Heart right ventricle (tissue), 16 donors: ENCODE measurements around the gene CABLES2. TPM values are rescaled to one million over a fixed set of nuclear protein-coding genes. Genes with fewer than 3 reads are reported as not detected.
"Not testable (repeated sequence)": the region's sequence is repeated elsewhere in the genome, so short reads cannot be mapped to it uniquely, and the experiment has no call there.

Experiments
- ATAC-seq, 8 donors: fragments of 200-7000 bp; cut with Tn5 transposase; one replicate each; pipeline ENCODE4 v1.9.1; 2020; ENCODE audit warnings: mild to moderate bottlenecking in 8 of 8, moderate library complexity in 8 of 8, moderate number of reproducible peaks in 1 of 8
- DNase-seq, 2 donors: peaks; one replicate each; pipeline ENCODE4 v3.0.0-alpha.2; 2020
- H3K27ac ChIP-seq, 10 donors: fragments of 200-600 bp; sonication (generic) in 2 of 10; one replicate each; pipeline versions ENCODE4 v1.5.0 to v1.8.0; 2020 to 2022; ENCODE audit warnings: mild to moderate bottlenecking in 3 of 10
- H3K27me3 ChIP-seq, 7 donors: fragments of 200-600 bp; one replicate each; pipeline ENCODE4 v1.8.0; 2021 to 2022; ENCODE audit warnings: mild to moderate bottlenecking in 2 of 7
- H3K36me3 ChIP-seq, 9 donors: fragments of 200-600 bp; sonication (generic) in 1 of 9; one replicate each; pipeline versions ENCODE4 v1.5.0 to v1.8.0; 2020 to 2022; ENCODE audit warnings: mild to moderate bottlenecking in 2 of 9
- H3K4me1 ChIP-seq, 9 donors: fragments of 200-600 bp; sonication (generic) in 1 of 9; one replicate each; pipeline versions ENCODE4 v1.5.0 to v1.8.0; 2020 to 2022; ENCODE audit warnings: mild to moderate bottlenecking in 4 of 9
- H3K4me3 ChIP-seq, 10 donors: fragments of 200-600 bp; sonication (generic) in 2 of 10; one replicate each; pipeline versions ENCODE4 v1.5.0 to v1.8.0; 2020 to 2022; ENCODE audit warnings: mild to moderate bottlenecking in 7 of 10, moderate library complexity in 2 of 10
- H3K9me3 ChIP-seq, 11 donors: fragments of 200-600 bp in 10 of 11; sonication (generic) in 2 of 11; one replicate each; pipeline versions ENCODE4 v1.5.0 to v1.8.0; 2013 to 2022; ENCODE audit warnings: mild to moderate bottlenecking in 2 of 11, control low read depth in 1 of 11, moderate library complexity in 1 of 11
- CTCF ChIP-seq, 9 donors: fragments of 200-600 bp; sonication (generic) in 2 of 9; IDR thresholded peaks; one replicate each; pipeline versions ENCODE4 v1.5.0 to v1.8.0; 2021 to 2022; ENCODE audit warnings: antibody characterized with exemption in 9 of 9, mild to moderate bottlenecking in 5 of 9, moderate library complexity in 1 of 9
- WGBS, 2 donors: extraction: QIAGEN DNeasy Blood & Tissue Kit; methylation state at CpG; one replicate each; pipeline ENCODE4 v1.1.7; 2013; ENCODE audit warnings: inconsistent platforms in 1 of 2; 5-methylcytosine and 5-hydroxymethylcytosine counted together
- intact Hi-C, 10 donors: fragments of 100-400 bp; cut with DNase I; formaldehyde crosslinking; loops; one replicate each; pipeline versions ENCODE4 v1.11.1 to v1.14.2; 2022
- polyA plus RNA-seq, 2 donors: library from polyadenylated mRNA; stranded (reverse); fragments of 200-250 nt; gene quantifications; one replicate each; pipeline ENCODE4 v1.2.3, GENCODE V29; 2013
- total RNA-seq, 10 donors: library from RNA; stranded (reverse); fragmentation: NEBNext Ultra II Directional in 3 of 10; extraction: Animal tissue kit (Norgen Biotek cat#: 25700) in 3 of 10; gene quantifications; one replicate each; pipeline versions ENCODE4 v1.2.1 to v1.2.4, GENCODE V29; 2021 to 2023
- donor health status: Arrhythmogenic right ventricular cardiomyopathy.
- donor health status: ischemic (EF 13 %, LVEDD 7.1; RV severe dilation, severe dysfunction).
- donor health status: healthy with polysubstance abuse.
- donor health status: DM: no; HTN: yes; CAD: no.
- donor health status: DM: no; HTN: no; CAD: no.
- donor health status: ischemic (EF 25% LVEDD 6.9; RV normal size, moderate dysfunction).
- donor health status: ischemic (EF 25% LVEDD 5.7; RV mildly dilated, moderate dysfunction).
- donor health status: healthy.
- donor health status: DM: yes; HTN: yes; CAD: no.
- donor health status: Ischemic cardiomyopathy.
- donor health status: ischemic (EF 35%, LVEDD 5.7; RV mildly dilated, moderate dysfunction).
- donor health status: nonischemic (EF 11% LVEDD 7.7; RV severe dilation, severe dysfunction).
- donor health status: DM: yes; HTN: yes; CAD: no.
- donor health status: PGD.
- donor health status: ischemic (EF 29% LVEDD 5.4; RV normal size, mild dysfunction).
- donor health status: nonischemic (EF 23%, LVEDD 6.1; RV moderate dilation, normal function).

Gene CABLES2
- total and polyA plus RNA-seq, 12 donors, result 2.9 to 11.9 (median 7.8) TPM

GRCh38 chr20:62427172-62428001, 20.3 kb upstream of the CABLES2 start, which contains the start of gene RBBP8NL:
Gene RBBP8NL (minus strand): TSS chr20:62427539. CDS start chr20:62419647, 7,892 bp downstream.
- H3K4me1 ChIP-seq, result no peaks in the 10 kb centered on the region
- intact Hi-C loops, result loop anchor here in 2 of 10 donors (10.0 kb wide), 2 partner anchors 57 to 147 kb away; no protein-coding TSS in a partner anchor
- no peak for DNase-seq
- no peak for TF ChIP-seq CTCF (IDR thresholded peaks at IDR 0.05)
- ATAC-seq, result no peak
- H3K4me3 ChIP-seq, result no peak within 1 kb of the TSS
- H3K27me3 ChIP-seq, result peaks cover 0 to 41% (median 18%) of the 10 kb centered on the region in 7 donors
- H3K36me3 ChIP-seq, result no peaks in the 10 kb centered on the region
- WGBS, 2 donors, result 77% methylated on average over 28 of the region's 28 CpGs
- H3K9me3 ChIP-seq, result no peaks in the 10 kb centered on the region
- H3K27ac ChIP-seq, result no peak within 1 kb of the TSS

GRCh38 chr20:62426699-62427131, 19.6 kb upstream of the CABLES2 start:
- Histone ChIP-seq H3K36me3 (no peaks in the 10 kb centered on the region), H3K9me3 (no peaks in the 10 kb centered on the region), H3K27ac (no peak overlapping the region), H3K4me1 (no peaks in the 10 kb centered on the region), H3K27me3 (peaks cover 0 to 41% (median 18%) of the 10 kb centered on the region in 7 donors), H3K4me3 (no peak overlapping the region)
- WGBS, 2 donors, result 72 to 73% methylated on average over 22 of the region's 22 CpGs
- DNase-seq (no peak), ATAC-seq (no peak)
- intact Hi-C loops, result loop anchor here in 2 of 10 donors (10.0 kb wide), 2 partner anchors 58 to 148 kb away; no protein-coding TSS in a partner anchor
- TF ChIP-seq CTCF (IDR thresholded peaks at IDR 0.05), result no peak

GRCh38 chr20:62426059-62426348, 18.9 kb upstream of the CABLES2 start:
- H3K9me3 ChIP-seq, ATAC-seq, H3K27ac ChIP-seq, DNase-seq, H3K4me1 ChIP-seq, H3K36me3 ChIP-seq, H3K4me3 ChIP-seq: not testable (repeated sequence)
- 97 to 100% methylated on average over 4 of the region's 4 CpGs for WGBS, 2 donors
- intact Hi-C loops, result loop anchor here in 2 of 10 donors (10.0 kb wide), 2 partner anchors 59 to 149 kb away; no protein-coding TSS in a partner anchor
- peaks cover 0 to 41% (median 18%) of the 10 kb centered on the region in 7 donors for H3K27me3 ChIP-seq

GRCh38 chr20:62425281-62426058, 18.4 kb upstream of the CABLES2 start:
- no peak for ATAC-seq
- Histone ChIP-seq H3K4me3 (no peak overlapping the region), H3K27me3 (peaks cover 0 to 41% (median 18%) of the 10 kb centered on the region in 7 donors), H3K36me3 (no peaks in the 10 kb centered on the region), H3K9me3 (no peaks in the 10 kb centered on the region), H3K4me1 (no peaks in the 10 kb centered on the region), H3K27ac (no peak overlapping the region)
- intact Hi-C loops, result loop anchor here in 2 of 10 donors (10.0 kb wide), 2 partner anchors 59 to 149 kb away; no protein-coding TSS in a partner anchor
- DNase-seq, result no peak
- WGBS, 2 donors, result 82 to 85% methylated on average over 21 of the region's 21 CpGs
- no peak for TF ChIP-seq CTCF (IDR thresholded peaks at IDR 0.05)
